HG03575 (cell line): ENCODE data around the gene MAP2K3.
"Not testable (repeated sequence)": the region's sequence is repeated elsewhere in the genome, so short reads cannot be mapped to it uniquely, and the experiment has no call there.

Source experiments
- ATAC-seq: cut with Tn5 transposase; IDR thresholded peaks from one replicate; pipeline ENCODE4 v1.9.1; 2021; ENCODE audit not compliant: unreplicated experiment, insufficient number of reproducible peaks, low FRiP score; ENCODE audit errors: extremely low read depth

The MAP2K3 gene

DNA sequence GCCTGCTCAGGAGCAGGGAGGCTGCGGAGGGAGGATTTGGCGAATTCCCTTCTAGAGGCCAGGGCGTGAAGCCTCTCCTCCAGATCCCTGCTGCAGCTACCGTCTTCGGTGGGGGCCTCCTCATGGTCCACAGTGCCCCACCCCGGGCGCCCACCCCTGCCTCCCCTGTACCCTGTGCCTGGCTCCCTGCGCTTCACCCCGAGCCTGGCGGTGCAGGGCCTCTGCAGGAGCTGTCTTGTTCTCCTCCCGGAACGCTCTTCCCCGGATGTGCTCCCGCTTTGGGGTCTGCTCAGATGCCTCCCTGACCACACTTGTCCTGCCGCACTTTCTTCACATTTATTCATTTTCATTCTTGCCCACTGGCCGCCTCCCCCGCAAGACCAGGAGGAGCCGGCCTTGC lies 33.3 kb downstream of the MAP2K3 start:
- not testable (repeated sequence) for ATAC-seq

DNA sequence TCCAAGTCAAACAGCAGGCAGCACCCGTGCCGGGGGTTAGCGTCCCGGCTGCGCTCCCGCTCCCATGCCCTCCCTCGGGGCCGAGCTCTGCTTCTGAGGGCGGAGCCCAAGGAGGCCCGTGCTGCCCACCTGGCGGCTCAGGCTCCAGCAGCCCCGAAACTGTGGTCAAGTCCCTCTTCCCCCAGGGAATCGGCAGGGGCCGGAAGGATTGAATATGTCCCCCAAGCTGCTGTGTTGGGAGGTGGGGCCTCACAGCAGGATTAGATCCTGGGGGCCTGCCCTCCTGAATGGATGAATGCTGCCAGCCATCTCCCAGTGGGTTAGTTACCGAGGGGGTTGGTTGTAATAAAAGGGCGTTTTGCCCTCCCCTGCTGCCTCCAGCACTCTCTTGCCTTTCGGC lies 33.9 kb downstream of the MAP2K3 start:
- no peak for ATAC-seq

DNA sequence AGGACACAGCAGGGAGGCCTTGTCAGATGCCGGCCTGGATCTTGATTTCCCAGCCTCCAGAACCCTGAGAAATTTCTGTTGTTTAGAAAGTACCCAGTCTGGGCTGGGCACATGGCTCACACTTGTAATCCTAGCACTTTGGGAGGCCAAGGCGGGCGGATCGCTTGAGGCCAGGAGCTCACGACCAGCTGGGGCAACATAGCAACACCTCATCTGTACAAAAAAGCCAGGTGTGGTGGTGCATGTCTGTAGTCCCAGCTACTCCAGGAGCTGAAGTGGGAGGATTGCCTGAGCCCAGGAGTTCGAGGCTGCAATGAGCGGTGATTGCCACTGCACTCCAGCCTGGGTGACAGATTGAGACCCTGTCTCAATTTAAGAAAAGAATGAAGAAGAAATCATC lies 34.3 kb downstream of the MAP2K3 start:
- not testable (repeated sequence) for ATAC-seq

DNA sequence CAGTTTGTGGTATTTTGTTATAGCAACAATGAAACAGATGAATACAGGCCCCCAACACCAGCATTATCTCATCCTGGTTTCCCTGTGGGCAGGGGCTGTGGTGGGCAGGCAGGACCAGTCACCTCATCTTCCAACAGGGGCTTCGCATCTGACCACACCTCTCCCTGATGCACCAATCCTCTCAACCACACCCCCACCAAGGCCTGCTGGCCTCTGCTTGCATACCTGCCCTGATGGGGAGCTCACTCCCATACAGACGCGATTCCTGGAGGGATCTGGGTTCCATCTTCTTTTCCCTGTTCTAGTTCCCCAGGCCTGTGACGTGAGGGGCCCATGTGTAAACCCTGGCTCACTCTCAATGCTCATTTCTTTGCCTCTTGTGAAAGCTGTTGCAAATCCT lies 34.7 kb downstream of the MAP2K3 start:
- not testable (repeated sequence) for ATAC-seq

DNA sequence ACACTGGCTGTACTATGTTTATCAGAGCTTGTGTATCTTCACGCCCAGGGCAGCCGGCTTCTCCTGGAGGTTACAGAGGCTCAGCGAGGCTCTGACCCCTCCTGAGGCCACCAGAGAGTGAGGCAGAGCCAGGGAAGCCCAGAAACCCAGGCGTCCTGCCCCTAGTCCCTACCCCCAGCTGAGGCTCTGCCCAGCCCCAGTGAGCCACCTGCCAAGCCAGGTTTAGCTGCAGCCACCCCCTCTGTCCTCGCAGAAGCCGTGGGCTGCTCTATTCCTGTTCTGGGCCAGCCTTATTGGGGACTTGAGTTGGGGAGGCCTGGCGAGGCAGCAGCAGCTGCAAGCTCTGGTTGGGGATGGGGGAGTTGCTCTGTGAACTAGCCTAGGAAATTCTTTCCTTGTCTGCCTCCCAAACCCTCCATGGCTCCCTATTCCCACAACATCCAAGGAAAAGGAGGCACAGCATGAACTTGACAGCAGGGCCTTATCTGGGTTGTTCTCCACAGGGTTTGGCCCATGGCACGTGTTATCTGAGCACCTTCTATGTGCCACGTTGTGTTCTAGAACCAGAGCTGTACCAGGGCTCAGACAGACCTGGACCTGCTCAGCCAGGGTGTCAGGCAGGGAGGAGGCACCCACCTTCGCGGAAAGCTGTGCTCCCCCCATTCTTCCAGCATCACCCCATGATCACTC lies 35.3 kb downstream of the MAP2K3 start:
- ATAC-seq, result not testable (repeated sequence)

DNA sequence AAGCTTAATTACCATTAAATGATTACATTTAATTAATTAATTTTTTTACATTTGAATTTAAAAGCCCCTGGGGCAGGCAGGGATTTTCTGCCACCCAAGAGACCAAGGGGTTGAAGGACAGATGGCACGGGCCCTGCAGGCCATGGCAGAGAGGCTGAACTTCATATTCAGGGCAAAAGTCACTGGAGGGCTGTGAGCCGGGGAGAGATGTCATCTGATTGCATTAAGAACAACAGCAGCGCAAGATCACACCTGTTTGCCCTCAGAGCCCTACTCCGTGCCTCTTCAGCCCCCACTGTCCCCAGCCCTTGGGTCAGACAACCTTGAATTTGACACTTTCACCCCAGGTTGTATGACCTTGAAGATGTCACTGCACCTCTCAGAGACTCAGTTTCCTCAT lies 35.9 kb downstream of the MAP2K3 start:
- ATAC-seq, result not testable (repeated sequence)

DNA sequence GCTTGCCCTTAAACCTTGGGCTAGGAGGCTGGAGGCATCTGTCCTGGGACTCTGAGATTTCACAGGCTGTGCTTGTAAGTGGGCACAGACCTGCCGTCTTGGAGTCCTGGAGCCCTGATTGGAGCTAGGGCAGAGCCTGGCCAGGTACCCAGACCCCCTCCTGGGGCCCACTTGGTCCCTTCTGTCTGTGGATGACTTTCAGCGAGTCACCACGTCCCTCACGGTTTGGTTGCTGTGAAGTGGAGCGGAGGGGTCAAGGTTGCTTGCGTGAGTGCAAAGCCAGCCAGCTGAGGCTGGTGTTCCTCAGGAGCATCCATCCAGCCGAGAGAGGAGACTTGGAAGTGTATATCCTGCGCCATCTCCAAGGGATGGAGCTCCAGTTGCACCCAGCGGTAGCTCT lies 36.5 kb downstream of the MAP2K3 start:
- not testable (repeated sequence) for ATAC-seq

DNA sequence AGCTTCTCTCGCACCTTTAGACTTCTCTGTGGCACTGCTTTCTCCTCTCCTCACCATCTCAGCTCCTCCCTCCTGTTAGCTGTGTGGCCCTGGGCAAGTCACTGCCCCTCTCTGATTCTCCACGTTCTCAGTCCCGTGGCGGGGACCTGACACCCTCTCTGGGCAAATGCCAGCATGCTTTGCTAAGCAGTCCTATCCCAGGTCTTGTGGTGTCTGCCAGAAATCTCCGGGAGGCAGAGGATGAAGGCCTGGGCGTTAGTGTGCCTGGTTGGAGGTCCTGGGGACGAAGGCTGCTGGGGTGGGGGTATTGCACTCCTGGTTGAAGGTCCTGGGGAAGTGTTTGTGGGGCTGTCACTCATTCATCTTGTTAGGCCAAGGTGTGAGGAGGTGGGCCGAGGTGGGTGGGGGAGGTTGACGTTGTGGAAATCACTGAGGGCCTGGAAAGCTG lies 37.3 kb downstream of the MAP2K3 start:
- ATAC-seq, result not testable (repeated sequence)

DNA sequence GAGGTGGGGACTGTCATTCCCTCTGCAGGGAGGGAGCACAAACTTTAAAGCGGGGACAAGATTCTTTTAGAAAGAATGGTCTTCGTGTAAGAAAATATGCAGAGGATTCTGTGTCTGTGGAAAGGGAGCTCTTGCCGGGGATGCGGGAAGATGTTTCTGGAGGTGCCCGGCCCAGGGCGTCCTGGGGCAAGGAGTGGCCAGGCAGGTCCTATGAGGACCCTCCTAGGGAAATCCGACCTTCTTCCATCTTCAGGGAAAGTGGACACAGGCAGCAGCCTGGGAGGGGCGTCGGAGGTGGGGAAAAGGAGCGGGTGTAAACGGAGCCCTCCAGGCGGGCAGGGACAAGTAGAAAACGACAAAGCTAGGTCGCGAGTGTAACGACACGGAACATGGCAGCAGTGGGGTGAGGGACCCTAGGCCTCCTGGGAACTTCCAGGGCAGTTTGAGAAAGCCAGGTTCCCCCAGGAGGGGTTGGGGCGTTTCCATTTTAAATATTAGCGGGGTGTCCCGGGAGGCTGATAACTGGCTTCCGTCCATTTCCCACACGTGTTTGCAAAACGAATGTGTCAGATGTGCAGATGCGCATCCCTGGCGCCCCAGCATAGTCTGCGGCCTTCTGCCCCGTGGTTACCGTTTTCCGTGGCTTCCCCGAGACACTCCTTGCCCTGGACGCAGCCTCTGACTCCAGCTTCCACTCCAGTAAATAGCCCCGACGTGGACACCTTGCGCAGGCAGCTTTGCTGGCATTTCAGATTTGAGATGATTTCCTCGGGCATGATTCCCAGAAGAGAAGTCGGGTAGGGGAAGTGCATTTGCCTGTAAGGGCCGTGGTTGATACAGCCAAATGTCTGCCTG lies 39.0 kb downstream of the MAP2K3 start:
- ATAC-seq, result not testable (repeated sequence)

DNA sequence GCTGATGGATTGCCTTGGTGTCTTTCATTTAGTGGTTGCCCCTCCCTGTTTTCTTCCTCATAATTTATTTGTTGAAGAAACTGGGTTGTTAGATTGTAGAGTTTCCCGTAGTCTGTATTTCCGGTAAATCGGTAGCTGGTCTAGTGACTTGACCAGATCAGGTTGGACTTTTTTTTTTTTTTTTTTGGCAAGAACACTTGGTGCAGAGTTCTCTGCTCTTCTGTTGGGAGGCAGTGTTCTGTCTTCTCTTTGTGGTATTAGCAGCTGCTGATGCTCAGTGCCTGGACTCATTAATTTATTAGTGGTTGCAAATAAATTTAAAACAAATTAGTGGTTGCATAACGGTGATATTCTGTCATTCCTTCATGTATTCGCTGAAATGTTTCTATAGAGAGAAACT lies 40.2 kb downstream of the MAP2K3 start:
- ATAC-seq, result not testable (repeated sequence)

DNA sequence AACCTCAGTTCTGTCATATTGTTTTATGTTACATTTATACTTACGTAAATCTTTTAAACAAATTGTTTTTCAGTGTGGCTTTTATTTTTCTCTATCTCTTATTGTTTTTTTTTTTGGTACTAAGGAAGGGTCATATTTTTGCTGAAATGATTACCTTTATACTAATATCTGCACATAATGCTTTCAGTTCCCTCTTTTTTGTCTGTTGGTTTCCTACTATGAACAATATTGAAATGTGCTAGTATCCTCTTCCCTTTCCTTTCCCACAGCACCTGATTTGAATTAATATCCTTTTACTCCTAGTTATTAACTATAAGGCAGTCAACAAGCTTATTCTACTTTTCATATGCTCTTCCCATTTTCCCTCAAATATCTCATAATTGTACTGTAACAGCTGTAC lies 43.4 kb downstream of the MAP2K3 start:
- not testable (repeated sequence) for ATAC-seq

DNA sequence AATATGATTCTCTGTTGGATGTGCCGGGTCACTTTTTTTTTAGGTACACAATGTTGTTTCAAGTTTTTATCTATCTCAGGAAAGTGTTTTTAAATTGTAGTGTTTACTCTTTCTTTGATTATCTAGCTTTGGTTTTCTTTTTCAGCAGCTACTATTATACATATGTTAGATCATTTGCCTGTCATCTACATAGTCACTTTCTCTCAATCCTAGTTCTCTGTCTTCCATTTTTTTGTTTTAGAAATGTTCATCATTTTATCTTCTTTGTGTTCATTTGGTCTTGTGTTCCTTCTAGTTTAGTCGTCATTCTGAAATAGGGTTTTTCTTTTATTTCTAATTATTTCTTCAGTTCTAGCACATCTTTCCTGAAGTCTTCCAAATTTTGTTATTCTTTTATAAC lies 44.3 kb downstream of the MAP2K3 start:
- ATAC-seq, result not testable (repeated sequence)

DNA sequence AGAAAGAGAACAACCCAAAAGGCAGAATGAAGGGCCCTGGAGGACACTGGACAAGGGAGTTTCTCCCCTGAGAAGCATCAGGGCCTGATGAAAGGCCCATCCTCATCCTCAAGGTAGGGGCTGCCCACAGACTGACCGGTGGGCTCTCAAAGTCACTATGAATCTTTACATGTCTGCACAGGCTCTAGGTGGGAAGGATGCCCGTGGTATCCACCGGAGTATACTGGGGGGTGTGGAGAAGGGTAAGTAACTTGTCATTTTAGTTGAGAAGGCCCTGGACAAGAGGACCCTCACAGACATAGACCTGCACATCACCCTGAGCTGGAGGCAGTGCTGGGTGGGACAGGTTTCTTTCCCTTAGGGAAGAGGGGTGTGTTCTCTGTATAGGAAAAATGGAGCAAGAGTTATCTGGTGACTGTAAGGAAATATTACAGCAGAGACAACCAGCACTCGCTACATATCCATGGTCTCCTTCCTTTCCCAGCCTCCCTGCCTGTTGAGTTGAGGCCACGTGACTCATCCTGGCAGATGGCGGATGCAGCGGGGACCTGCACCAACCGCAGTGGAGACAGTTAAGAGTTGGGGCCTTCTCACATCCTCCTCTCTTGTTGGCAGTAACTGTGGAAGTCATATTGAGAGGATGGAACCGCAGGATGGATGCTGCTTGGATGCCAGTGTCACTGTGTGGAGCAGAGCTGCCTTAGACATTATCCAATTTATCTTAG lies 46.1 kb downstream of the MAP2K3 start:
- ATAC-seq, result no peak

DNA sequence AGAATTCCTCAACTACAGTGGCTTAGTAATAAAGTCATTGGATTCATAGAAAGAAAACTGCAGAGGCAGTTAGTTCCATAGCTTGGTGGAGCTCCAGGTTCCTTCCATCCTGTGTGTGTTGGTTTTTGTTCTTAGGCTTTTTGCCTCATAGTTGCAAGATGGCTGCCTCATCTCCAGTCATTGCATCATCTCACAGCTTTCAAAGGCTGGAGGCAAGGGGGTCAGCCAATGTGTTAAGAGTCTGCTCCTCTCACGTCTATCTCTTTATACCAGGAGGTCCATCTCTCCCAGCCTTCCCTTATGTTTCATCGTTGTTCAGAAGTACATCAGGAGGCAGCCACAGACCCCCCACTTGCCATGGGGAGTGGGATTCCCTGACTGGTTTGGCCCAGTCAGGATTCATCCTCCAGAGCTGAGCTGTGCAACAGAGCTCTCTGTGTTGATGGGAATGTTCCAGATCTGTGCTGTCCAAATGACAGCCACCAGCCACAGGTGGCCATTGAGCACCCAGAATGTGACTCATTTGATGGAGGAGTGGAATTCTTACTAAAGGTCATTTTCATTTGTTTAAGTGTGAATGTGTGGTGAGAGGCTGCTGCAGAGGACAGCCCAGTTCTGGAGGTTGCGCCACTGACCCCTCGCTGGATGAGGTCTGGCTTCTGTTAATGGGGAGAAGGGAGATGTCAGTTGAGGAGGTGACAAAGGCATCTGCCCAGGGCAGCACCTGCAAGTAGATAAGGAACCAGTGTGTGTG lies 52.2 kb downstream of the MAP2K3 start:
- ATAC-seq, result not testable (repeated sequence)

DNA sequence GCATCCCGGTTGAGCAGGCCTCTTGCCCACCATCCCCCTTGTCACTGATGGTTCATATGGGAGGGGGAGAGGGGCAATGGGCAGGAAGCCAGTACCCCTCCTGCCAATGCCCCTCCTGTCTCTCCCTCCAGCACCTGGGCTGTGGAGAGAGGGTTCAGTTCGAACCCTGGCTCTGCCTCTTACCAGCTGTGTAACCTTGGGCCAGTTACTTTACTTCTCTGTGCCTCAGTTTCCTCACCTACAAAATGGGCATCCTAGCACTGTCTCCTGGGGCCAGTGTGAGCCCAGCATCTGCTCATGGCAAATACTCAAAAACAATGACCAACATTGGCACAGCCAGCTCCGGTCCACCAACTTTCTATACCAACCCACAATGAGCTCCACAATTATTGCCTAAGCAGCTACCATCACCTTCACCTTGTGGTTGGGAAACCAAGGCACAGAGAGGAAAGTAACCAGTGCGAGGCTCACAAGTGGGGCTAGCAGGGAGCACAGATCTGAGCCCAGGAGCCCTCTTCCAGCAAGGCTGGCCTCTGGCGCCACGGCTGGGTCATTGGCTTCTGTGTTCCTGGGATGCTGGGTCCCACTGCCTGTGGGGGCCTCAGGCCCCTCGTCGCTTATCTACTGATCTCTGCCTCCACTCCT lies 53.6 kb downstream of the MAP2K3 start:
- ATAC-seq, result not testable (repeated sequence)

DNA sequence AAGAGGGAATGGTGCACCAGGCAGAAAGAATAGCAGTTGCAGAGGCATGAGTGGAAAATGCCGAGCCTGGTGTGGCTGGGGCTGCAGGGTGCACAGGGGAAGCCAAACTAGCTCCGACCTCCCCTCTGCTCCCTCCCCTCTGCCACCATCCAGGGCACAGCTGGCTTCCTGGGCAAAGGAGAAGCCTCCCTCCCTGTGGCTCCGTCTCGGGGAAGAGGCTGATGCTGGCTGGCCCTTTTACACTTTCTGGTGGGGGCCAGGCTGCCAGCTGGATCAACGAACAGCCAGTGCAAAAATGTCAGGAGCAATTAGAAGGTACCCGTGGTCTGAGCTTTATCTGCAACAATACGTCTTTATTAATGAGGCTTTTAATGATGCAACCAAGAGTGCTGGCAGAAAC lies 54.5 kb downstream of the MAP2K3 start:
- ATAC-seq, result no peak

DNA sequence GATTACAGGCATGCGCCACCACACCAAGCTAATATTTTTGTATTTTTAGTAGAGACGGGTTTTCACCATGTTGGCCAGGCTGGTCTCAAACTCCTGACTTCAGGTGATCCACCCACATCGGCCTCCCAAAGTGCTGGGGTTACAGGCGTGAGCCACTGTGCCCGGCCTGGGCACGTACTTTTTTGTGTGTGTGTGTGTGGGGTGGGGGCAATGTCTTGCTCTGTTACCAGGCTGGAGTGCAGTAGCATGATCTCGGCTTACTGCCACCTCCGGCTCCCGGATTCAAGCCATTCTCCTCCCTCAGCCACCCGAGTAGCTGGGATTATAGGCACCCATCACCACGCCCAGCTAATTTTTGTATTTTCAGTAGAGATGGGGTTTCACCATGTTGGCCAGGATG lies 55.1 kb downstream of the MAP2K3 start:
- not testable (repeated sequence) for ATAC-seq

DNA sequence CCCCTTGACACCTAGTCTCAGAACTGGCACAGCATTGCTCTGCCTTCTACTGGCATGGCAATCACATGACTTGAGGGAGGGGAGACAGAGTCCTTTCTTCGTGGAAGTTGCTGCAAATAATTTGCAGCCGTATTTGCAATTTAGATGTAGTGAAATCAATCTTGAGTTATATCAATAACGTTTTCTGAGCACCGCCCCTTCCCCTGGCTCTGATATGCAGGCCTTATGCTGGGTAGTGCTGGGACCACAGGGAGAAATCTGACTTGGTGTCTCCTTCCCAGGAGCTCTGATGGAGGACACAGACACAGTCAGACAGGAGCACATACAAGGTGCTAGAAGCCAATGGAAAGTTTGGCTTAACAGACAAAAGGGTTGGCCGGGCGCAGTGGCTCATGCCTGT lies 55.9 kb downstream of the MAP2K3 start:
- ATAC-seq, result not testable (repeated sequence)
